MV-4-11 (cell line): ENCODE results near the gene MAPKBP1.

Experiments used
- DNase-seq: peaks from one replicate; lab custom pipeline; 2025; lab: John Stamatoyannopoulos, UW

Gene MAPKBP1

GRCh38 chr15:41809526-41810220, 35.4 kb downstream of the MAPKBP1 start:
- no peak for DNase-seq

- DNase-seq: no peak
Observed at GRCh38 chr15:41810651-41811431, 36.6 kb downstream of the MAPKBP1 start.

- DNase-seq: peak; percentile 66
Observed at GRCh38 chr15:41811432-41812195, 37.3 kb downstream of the MAPKBP1 start.

GRCh38 chr15:41812820-41813375, 38.6 kb downstream of the MAPKBP1 start:
- DNase-seq: no peak

GRCh38 chr15:41813426-41813825, 39.1 kb downstream of the MAPKBP1 start:
- DNase-seq: no peak

- DNase-seq: no peak
Observed at GRCh38 chr15:41814534-41814933, 40.2 kb downstream of the MAPKBP1 start.

- no peak for DNase-seq
Observed at GRCh38 chr15:41816788-41817187, 42.5 kb downstream of the MAPKBP1 start.

- no peak for DNase-seq
Observed at GRCh38 chr15:41817327-41817726, 43.0 kb downstream of the MAPKBP1 start.

GRCh38 chr15:41817781-41818180, 43.5 kb downstream of the MAPKBP1 start:
- no peak for DNase-seq

- no peak for DNase-seq
Observed at GRCh38 chr15:41819455-41820050, 45.3 kb downstream of the MAPKBP1 start.

- DNase-seq: no peak
Observed at GRCh38 chr15:41820791-41821423, 46.6 kb downstream of the MAPKBP1 start.

- DNase-seq: no peak
Observed at GRCh38 chr15:41821831-41822230, 47.5 kb downstream of the MAPKBP1 start.

GRCh38 chr15:41822471-41822870, 48.2 kb downstream of the MAPKBP1 start:
- DNase-seq: no peak

- no peak for DNase-seq
Observed at GRCh38 chr15:41822957-41823356, 48.7 kb downstream of the MAPKBP1 start.

GRCh38 chr15:41823502-41823901, 49.2 kb downstream of the MAPKBP1 start:
- no peak for DNase-seq

GRCh38 chr15:41824062-41824745, 49.9 kb downstream of the MAPKBP1 start:
- DNase-seq: no peak

GRCh38 chr15:41825145-41825544, 50.9 kb downstream of the MAPKBP1 start:
- no peak for DNase-seq

- DNase-seq: no peak
Observed at GRCh38 chr15:41825572-41826535, 51.6 kb downstream of the MAPKBP1 start.

- no peak for DNase-seq
Observed at GRCh38 chr15:41827290-41827879, 53.1 kb downstream of the MAPKBP1 start.
